OCI-LY7 (cell line): ENCODE data around the gene DICER1. TPM values are rescaled to one million over a fixed set of nuclear protein-coding genes. Genes with fewer than 3 reads are reported as not detected.

ENCODE experiments used
- BruUV-seq: library from RNA; stranded (reverse); fragments of 400-500 nt; replicated peaks from 2 replicates; lab custom pipeline; 2021; lab: Mats Ljungman, UMichigan
- CTCF ChIA-PET: fragments of 300-600 bp; sonication (Branson Sonifier 250); formaldehyde crosslinking; loops from one replicate; lab custom pipeline; 2022; ENCODE audit warnings: antibody characterized with exemption; ENCODE audit not compliant: unreplicated experiment; lab: Charles Lee
- POLR2A ChIA-PET: fragments of 300-600 bp; sonication (Branson Sonifier 250); formaldehyde crosslinking; loops from one replicate; lab custom pipeline; 2022; ENCODE audit warnings: antibody characterized with exemption; lab: Charles Lee
- DNase-seq: peaks from one replicate; pipeline ENCODE4 v3.0.0-alpha.2; 2015; ENCODE audit warnings: low spot score
- H2AFZ ChIP-seq: fragments of 200-600 bp; sonication (generic), shearing (Covaris generic); 2 replicates; pipeline ENCODE4 v1.6.1; 2014; ENCODE audit warnings: mild to moderate bottlenecking, antibody characterized with exemption, low read length, moderate library complexity
- H3K27ac ChIP-seq: fragments of 200-600 bp; sonication (generic); 2 replicates; pipeline ENCODE4 v1.5.1; 2014; ENCODE audit warnings: mixed run types, low read depth, mild to moderate bottlenecking, moderate library complexity, low read length, inconsistent platforms; ENCODE audit not compliant: poor library complexity, severe bottlenecking
- H3K36me3 ChIP-seq: fragments of 200-600 bp; sonication (generic); 2 replicates; pipeline ENCODE4 v1.6.1; 2014; ENCODE audit warnings: mild to moderate bottlenecking, antibody characterized with exemption, low read length, moderate library complexity, mixed read lengths; ENCODE audit not compliant: insufficient read depth
- H3K4me1 ChIP-seq: fragments of 200-600 bp; sonication (generic); 2 replicates; pipeline ENCODE4 v1.5.1; 2014; ENCODE audit warnings: mild to moderate bottlenecking, low read length; ENCODE audit not compliant: insufficient read depth, poor library complexity, severe bottlenecking
- H3K4me2 ChIP-seq: fragments of 200-600 bp; sonication (generic); 2 replicates; pipeline ENCODE4 v1.6.1; 2014; ENCODE audit warnings: mild to moderate bottlenecking, low read length
- H3K4me3 ChIP-seq: fragments of 200-600 bp; sonication (generic); 2 replicates; pipeline ENCODE4 v1.5.1; 2014; ENCODE audit warnings: mild to moderate bottlenecking, low read depth, low read length; ENCODE audit not compliant: poor library complexity, severe bottlenecking
- H3K79me2 ChIP-seq: fragments of 200-600 bp; sonication (generic); 2 replicates; pipeline ENCODE4 v1.6.1; 2016; ENCODE audit warnings: low read depth, mild to moderate bottlenecking, low read length, moderate library complexity, mixed read lengths; ENCODE audit not compliant: insufficient read depth
- H3K9me2 ChIP-seq: fragments of 200-600 bp; sonication (generic); 2 replicates; pipeline ENCODE4 v1.6.1; 2016; ENCODE audit warnings: mild to moderate bottlenecking, low read length, mixed read lengths; ENCODE audit not compliant: insufficient read depth
- H3K9me3 ChIP-seq: fragments of 200-600 bp; sonication (generic); 2 replicates; pipeline ENCODE4 v1.6.1; 2014; ENCODE audit warnings: mild to moderate bottlenecking, mixed run types, low read length, mixed read lengths
- H4K20me1 ChIP-seq: fragments of 200-600 bp; sonication (generic); 2 replicates; pipeline ENCODE4 v1.6.1; 2014; ENCODE audit warnings: mild to moderate bottlenecking, antibody characterized with exemption, low read length, moderate library complexity, mixed read lengths; ENCODE audit not compliant: insufficient read depth
- CTCF ChIP-seq: fragments of 200-600 bp; sonication (generic); conservative IDR thresholded peaks from 2 replicates; pipeline ENCODE4 v1.5.1; 2014; ENCODE audit warnings: mild to moderate bottlenecking, antibody characterized with exemption, low read length, moderate library complexity, mixed read lengths
- EZH2phosphoT487 ChIP-seq: fragments of 200-600 bp; sonication (generic); IDR thresholded peaks from 2 replicates; pipeline ENCODE4 v1.6.1; 2018; ENCODE audit warnings: low read depth, borderline replicate concordance, mild to moderate bottlenecking, mixed run types, antibody characterized with exemption, low read length, moderate library complexity, mixed read lengths
- intact Hi-C: fragments of 100-400 bp; cut with micrococcal nuclease; formaldehyde crosslinking; loops from one replicate; pipeline ENCODE4 v1.10.0; 2022; ENCODE audit not compliant: unreplicated experiment
- total RNA-seq, 2 experiments: library from RNA; depleted of rRNA in 1 of 2; stranded (reverse); fragments of >200 nt in 1 of 2; shearing (Covaris generic) in 1 of 2; gene quantifications; 2 replicates each; pipeline ENCODE4 v1.2.3, GENCODE V29; 2014 to 2022

DICER1 gene
- total RNA-seq, 2 experiments from 2014 or later: 60.3 to 62.2 TPM

DNA sequence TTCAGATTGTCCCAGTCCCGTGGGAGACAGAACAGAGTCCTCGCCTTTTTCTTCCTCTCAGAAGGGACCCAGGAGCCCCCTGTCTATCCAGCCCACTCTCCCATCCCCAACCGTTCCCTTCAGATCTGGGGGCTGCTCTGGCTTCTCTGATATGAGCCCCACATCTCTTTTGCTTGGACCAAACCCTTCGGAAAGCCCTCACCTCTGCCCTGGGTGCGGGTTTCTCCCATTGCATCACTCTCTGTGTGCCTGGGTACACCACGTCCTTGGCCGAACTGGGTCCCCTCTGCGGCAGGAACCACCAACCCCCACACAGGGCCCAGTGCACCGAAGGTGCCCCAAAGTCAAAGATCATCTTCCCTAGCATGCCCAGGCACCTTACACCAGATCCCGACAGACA lies 87.8 kb downstream of the DICER1 start:
- ChIA-PET CTCF (no interaction called here), POLR2A (no interaction called here)
- no TSS peak for BruUV-seq

GRCh38 chr14:95069018-95069417 lies 88.3 kb downstream of the DICER1 start:
- Histone ChIP-seq H3K4me1 (no peaks in the 10 kb centered on the region), H3K9me2 (no peaks in the 10 kb centered on the region), H3K4me3 (no peak overlapping the region), H3K79me2 (no peaks in the 10 kb centered on the region), H3K9me3 (no peaks in the 10 kb centered on the region), H4K20me1 (no peaks in the 10 kb centered on the region), H2AFZ (no peak overlapping the region), H3K4me2 (no peak overlapping the region), H3K27ac (no peak overlapping the region), H3K36me3 (no peaks in the 10 kb centered on the region)
- TF ChIP-seq EZH2phosphoT487: no peak
- no peak for TF ChIP-seq CTCF
- ChIA-PET CTCF (interaction anchor here (0.7 kb wide), 1 partner anchor 21 kb away, joined by 3 read pairs; no protein-coding TSS in a partner anchor), POLR2A (interaction anchor here (1.2 kb wide), 1 partner anchor 12 kb away, joined by 3 read pairs; no protein-coding TSS in a partner anchor)
- intact Hi-C loops: no loop called here
- no peak for DNase-seq
- BruUV-seq: no TSS peak

More for the DNA sequence above, 87.8 kb downstream of the DICER1 start:
- no peaks in the 10 kb centered on the region for H3K9me3 ChIP-seq
- H3K4me2 ChIP-seq: no peak overlapping the region
- no peaks in the 10 kb centered on the region for H3K9me2 ChIP-seq
- no peak overlapping the region for H3K27ac ChIP-seq
- H3K36me3 ChIP-seq: no peaks in the 10 kb centered on the region
- H4K20me1 ChIP-seq: no peaks in the 10 kb centered on the region
- no peaks in the 10 kb centered on the region for H3K4me1 ChIP-seq
- no peak for DNase-seq
- intact Hi-C loops: no loop called here
- no peaks in the 10 kb centered on the region for H3K79me2 ChIP-seq
- no peak overlapping the region for H2AFZ ChIP-seq
- TF ChIP-seq CTCF (no peak), EZH2phosphoT487 (no peak)
- no peak overlapping the region for H3K4me3 ChIP-seq

DNA sequence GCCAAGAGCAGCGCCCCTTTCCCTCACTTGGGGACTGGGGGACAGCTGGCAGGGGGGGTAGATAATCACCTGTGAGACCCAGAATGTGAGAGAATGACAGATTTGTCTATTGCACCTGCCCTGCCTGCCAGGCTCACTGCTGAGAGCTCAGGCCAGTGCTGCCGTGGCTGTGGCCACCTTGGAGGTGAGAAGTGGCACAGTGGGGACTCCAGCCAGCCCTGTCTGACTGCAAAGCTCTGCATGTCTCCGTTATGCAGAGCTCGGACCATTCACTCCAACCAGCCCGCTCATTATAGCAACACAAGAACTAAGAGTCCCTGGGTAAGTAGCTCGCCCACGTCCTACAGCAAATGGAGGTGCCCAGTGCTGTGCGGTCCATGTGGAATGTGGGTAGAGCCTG lies 88.8 kb downstream of the DICER1 start:
- TF ChIP-seq EZH2phosphoT487: no peak
- no peak for TF ChIP-seq CTCF
- POLR2A ChIA-PET: interaction anchor here (1.2 kb wide), 1 partner anchor 12 kb away, joined by 3 read pairs; no protein-coding TSS in a partner anchor
- H2AFZ ChIP-seq: no peak overlapping the region
- H3K9me2 ChIP-seq: no peaks in the 10 kb centered on the region
- no peak overlapping the region for H3K4me3 ChIP-seq
- H3K79me2 ChIP-seq: no peaks in the 10 kb centered on the region
- intact Hi-C loops: no loop called here
- CTCF ChIA-PET: interaction anchor here (0.7 kb wide), 1 partner anchor 22 kb away, joined by 3 read pairs; no protein-coding TSS in a partner anchor
- no peaks in the 10 kb centered on the region for H3K36me3 ChIP-seq
- no peaks in the 10 kb centered on the region for H3K4me1 ChIP-seq
- H3K9me3 ChIP-seq: no peaks in the 10 kb centered on the region
- no TSS peak for BruUV-seq
- no peaks in the 10 kb centered on the region for H4K20me1 ChIP-seq
- H3K27ac ChIP-seq: no peak overlapping the region
- DNase-seq: no peak
- no peak overlapping the region for H3K4me2 ChIP-seq
